ENCODE results near the gene ADAMTS2. TPM values are rescaled to one million over a fixed set of nuclear protein-coding genes. Genes with fewer than 3 reads are reported as not detected.

The ADAMTS2 gene
- total and polyA plus RNA-seq, 2 of the 8 experiments (the other 6 are each of a cell fraction or from before 2014, with no cell fraction given), result 6.6 to 7.3 TPM

DNA sequence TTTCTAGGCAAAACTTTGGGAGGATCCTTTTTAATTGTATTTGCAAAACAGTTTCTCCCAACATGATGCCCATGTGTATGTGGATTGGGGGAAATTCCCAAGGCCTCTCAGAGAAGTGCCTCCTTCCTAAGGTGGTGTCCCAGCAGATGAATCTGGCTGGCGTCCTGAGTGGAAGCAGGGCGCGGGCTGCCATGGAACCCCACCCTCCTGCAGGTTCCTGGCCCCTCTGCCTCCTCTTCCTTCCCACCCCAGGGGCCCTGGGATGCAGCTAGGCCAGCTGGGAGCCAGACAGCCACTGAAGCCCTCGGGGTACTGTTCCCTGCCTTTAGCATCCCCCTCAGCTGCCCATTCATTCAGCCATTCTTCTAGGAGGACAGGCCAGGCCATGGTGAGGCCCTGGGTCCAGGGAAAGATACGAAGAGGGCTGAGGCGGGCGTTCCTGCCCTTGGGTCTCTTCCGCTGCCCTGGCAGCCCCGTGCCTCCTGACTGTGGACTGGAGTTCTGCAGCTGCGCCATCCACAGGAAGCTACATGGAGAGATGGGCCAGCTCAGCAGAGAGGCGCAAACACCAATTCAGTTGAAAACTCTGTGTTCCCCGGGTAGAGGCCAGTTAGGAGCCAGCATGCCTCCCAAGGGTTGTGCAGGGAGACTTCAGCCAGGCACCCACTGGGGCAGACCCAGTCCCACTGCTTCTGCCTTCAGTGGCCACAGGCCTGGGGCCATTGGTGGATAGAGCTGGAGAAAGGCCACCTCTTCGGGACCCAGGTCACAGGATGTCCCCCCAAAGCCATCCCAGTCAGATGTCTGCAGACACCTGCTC lies 36.5 kb downstream of the ADAMTS2 start (continued):
- TF ChIP-seq KDM1A (IDR thresholded peaks at IDR 0.05; ENCODE audit: borderline replicate concordance, low read length), result no peak
- no peak for TF ChIP-seq SIRT6 (IDR thresholded peaks at IDR 0.05; ENCODE audit: low read length)
- no peak for TF ChIP-seq BCL11A (IDR thresholded peaks at IDR 0.05; ENCODE audit: low read depth in 2 of 2, low read length in 2 of 2)
- TF ChIP-seq CHD2 (IDR thresholded peaks at IDR 0.05; ENCODE audit: low read length), result no peak
- TF ChIP-seq ATF2 (IDR thresholded peaks at IDR 0.05; ENCODE audit: low read length), result no peak
